Measurements from ENCODE around the gene CCDC85C. TPM values are rescaled to one million over a fixed set of nuclear protein-coding genes. Genes with fewer than 3 reads are reported as not detected.

Gene CCDC85C
- total RNA-seq, 1 donor from 2014 or later: 82.2 TPM

- TF ChIP-seq CTCF (IDR thresholded peaks at IDR 0.05; ENCODE audit: unreplicated experiment): no peak
- Mint-ChIP-seq H3K36me3 (no peaks in the 10 kb centered on the region), H3K27ac (no peak overlapping the region)
Observed at GRCh38 chr14:99551034-99551922, 52.7 kb downstream of the CCDC85C start.

GRCh38 chr14:99550387-99550992, 53.5 kb downstream of the CCDC85C start:
- no peak for DNase-seq (ENCODE audit: low spot score in 2 of 2, unreplicated experiment in 2 of 2)
- H3K27me3 Mint-ChIP-seq (ENCODE audit: low read depth): no peaks in the 10 kb centered on the region
- peaks cover 50% of the 10 kb centered on the region for H3K4me1 Mint-ChIP-seq
- TF ChIP-seq CTCF (IDR thresholded peaks at IDR 0.05; ENCODE audit: unreplicated experiment): no peak
- H3K27ac Mint-ChIP-seq: no peak overlapping the region
- H3K4me3 Mint-ChIP-seq: no peak overlapping the region
- H3K9me3 Mint-ChIP-seq: no peaks in the 10 kb centered on the region
- no peaks in the 10 kb centered on the region for H3K36me3 Mint-ChIP-seq

More at GRCh38 chr14:99551034-99551922, 52.7 kb downstream of the CCDC85C start:
- Mint-ChIP-seq H3K4me3 (no peak overlapping the region), H3K4me1 (peaks cover 45% of the 10 kb centered on the region), H3K27me3 (ENCODE audit: low read depth) (no peaks in the 10 kb centered on the region), H3K9me3 (no peaks in the 10 kb centered on the region)
- no peak for DNase-seq (ENCODE audit: low spot score in 2 of 2, unreplicated experiment in 2 of 2)

- Mint-ChIP-seq H3K9me3 (no peaks in the 10 kb centered on the region), H3K4me1 (peaks cover 54% of the 10 kb centered on the region), H3K27ac (peak overlapping the region; percentile 30), H3K27me3 (ENCODE audit: low read depth) (no peaks in the 10 kb centered on the region), H3K4me3 (no peak overlapping the region), H3K36me3 (no peaks in the 10 kb centered on the region)
- no peak for DNase-seq (ENCODE audit: low spot score in 2 of 2, unreplicated experiment in 2 of 2)
- TF ChIP-seq CTCF (IDR thresholded peaks at IDR 0.05; ENCODE audit: unreplicated experiment): no peak
Observed at GRCh38 chr14:99549684-99550083, 54.3 kb downstream of the CCDC85C start.

- no peak for DNase-seq (ENCODE audit: low spot score in 2 of 2, unreplicated experiment in 2 of 2)
- H3K9me3 Mint-ChIP-seq: no peaks in the 10 kb centered on the region
- no peak for TF ChIP-seq CTCF (IDR thresholded peaks at IDR 0.05; ENCODE audit: unreplicated experiment)
- no peaks in the 10 kb centered on the region for H3K36me3 Mint-ChIP-seq
- no peak overlapping the region for H3K4me3 Mint-ChIP-seq
- H3K4me1 Mint-ChIP-seq: peaks cover 60% of the 10 kb centered on the region
- peak overlapping the region; percentile 71 for H3K27ac Mint-ChIP-seq
- no peaks in the 10 kb centered on the region for H3K27me3 Mint-ChIP-seq (ENCODE audit: low read depth)
Observed at GRCh38 chr14:99548871-99549515, 55.0 kb downstream of the CCDC85C start.

GRCh38 chr14:99548255-99548654, 55.8 kb downstream of the CCDC85C start:
- H3K27me3 Mint-ChIP-seq (ENCODE audit: low read depth): no peaks in the 10 kb centered on the region
- no peak for DNase-seq (ENCODE audit: low spot score in 2 of 2, unreplicated experiment in 2 of 2)
- H3K9me3 Mint-ChIP-seq: no peaks in the 10 kb centered on the region
- peak overlapping the region; percentile 71 for H3K27ac Mint-ChIP-seq
- H3K4me1 Mint-ChIP-seq: peaks cover 60% of the 10 kb centered on the region
- no peak for TF ChIP-seq CTCF (IDR thresholded peaks at IDR 0.05; ENCODE audit: unreplicated experiment)
- H3K36me3 Mint-ChIP-seq: no peaks in the 10 kb centered on the region
- no peak overlapping the region for H3K4me3 Mint-ChIP-seq

All from mesothelial cell of epicardium (in vitro differentiated cells).